Right lobe of liver (tissue), 4 donors: ENCODE measurements around the gene PKD1.

Source experiments
- POLR2A ChIP-seq: fragments of 450-650 bp; IDR thresholded peaks from one replicate; pipeline ENCODE4 v1.6.1; 2017; ENCODE audit warnings: antibody characterized with exemption, mild to moderate bottlenecking
- TF ChIP-seq, protein P1 (sequence below), 4 donors: fragments of 200-600 bp in 3 of 4; fragments of 450-650 bp in 1 of 4; IDR thresholded peaks; one replicate each; pipeline versions ENCODE4 v1.5.1 to v1.8.0; 2016 to 2022; ENCODE audit warnings: antibody characterized with exemption in 4 of 4, mild to moderate bottlenecking in 2 of 4
- donor health status: DM: no; HTN: no; CAD: no.
- donor health status: DM: no; HTN: no; CAD: no.
- donor health status: DM: no; HTN: yes; CAD: no.

DNA sequence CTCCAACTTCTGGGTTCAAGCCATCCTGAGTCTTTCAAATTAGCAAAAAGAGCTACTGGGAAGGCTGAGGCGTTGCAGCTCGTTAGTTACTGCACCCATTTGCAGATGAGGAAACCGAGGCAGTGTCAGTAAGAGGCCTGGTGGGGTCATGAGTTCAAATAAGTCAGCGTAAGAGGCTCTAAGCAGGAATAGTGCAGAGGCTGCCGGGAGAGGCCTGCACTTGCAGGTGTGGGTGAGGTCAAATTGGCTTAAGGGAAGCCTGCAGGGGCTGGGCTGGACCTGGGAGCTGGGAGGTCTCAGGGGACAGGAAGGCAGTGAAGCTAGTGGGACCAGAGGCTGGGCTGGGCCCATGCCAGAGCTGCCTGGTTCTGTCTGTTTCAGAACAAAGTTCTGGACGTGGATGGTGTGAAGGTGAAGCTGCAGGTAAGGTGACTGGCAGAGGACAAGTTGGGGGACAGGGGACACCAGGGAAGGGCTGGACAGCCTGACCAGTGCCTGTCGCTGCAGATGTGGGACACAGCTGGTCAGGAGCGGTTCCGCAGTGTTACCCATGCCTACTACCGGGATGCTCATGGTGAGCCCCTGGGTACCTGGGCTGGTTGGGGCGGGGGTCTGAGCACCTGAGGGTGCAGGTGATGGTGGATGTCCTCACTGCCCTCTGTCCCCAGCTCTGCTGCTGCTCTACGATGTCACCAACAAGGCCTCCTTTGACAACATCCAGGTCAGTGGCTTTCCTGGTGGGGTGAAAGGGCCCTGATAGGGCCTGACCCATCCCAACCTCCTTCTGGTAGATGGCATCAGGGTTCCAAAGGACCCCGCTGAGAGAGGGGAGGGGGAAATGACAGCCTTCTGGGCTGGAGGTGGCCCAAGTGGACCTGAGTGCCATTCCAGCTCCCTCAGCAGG lies 15.7 kb upstream of the PKD1 start:
- TF ChIP-seq, protein P1, sequence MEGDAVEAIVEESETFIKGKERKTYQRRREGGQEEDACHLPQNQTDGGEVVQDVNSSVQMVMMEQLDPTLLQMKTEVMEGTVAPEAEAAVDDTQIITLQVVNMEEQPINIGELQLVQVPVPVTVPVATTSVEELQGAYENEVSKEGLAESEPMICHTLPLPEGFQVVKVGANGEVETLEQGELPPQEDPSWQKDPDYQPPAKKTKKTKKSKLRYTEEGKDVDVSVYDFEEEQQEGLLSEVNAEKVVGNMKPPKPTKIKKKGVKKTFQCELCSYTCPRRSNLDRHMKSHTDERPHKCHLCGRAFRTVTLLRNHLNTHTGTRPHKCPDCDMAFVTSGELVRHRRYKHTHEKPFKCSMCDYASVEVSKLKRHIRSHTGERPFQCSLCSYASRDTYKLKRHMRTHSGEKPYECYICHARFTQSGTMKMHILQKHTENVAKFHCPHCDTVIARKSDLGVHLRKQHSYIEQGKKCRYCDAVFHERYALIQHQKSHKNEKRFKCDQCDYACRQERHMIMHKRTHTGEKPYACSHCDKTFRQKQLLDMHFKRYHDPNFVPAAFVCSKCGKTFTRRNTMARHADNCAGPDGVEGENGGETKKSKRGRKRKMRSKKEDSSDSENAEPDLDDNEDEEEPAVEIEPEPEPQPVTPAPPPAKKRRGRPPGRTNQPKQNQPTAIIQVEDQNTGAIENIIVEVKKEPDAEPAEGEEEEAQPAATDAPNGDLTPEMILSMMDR (IDR thresholded peaks at IDR 0.05), result no peak
- no peak for TF ChIP-seq POLR2A
